ENCODE results near the gene ACIN1. TPM values are rescaled to one million over a fixed set of nuclear protein-coding genes. Genes with fewer than 3 reads are reported as not detected.

ACIN1 gene
- total and polyA plus RNA-seq, 2 of the 13 experiments (the other 11 are each of a cell fraction or from before 2014, with no cell fraction given), result 165 to 183 TPM

DNA sequence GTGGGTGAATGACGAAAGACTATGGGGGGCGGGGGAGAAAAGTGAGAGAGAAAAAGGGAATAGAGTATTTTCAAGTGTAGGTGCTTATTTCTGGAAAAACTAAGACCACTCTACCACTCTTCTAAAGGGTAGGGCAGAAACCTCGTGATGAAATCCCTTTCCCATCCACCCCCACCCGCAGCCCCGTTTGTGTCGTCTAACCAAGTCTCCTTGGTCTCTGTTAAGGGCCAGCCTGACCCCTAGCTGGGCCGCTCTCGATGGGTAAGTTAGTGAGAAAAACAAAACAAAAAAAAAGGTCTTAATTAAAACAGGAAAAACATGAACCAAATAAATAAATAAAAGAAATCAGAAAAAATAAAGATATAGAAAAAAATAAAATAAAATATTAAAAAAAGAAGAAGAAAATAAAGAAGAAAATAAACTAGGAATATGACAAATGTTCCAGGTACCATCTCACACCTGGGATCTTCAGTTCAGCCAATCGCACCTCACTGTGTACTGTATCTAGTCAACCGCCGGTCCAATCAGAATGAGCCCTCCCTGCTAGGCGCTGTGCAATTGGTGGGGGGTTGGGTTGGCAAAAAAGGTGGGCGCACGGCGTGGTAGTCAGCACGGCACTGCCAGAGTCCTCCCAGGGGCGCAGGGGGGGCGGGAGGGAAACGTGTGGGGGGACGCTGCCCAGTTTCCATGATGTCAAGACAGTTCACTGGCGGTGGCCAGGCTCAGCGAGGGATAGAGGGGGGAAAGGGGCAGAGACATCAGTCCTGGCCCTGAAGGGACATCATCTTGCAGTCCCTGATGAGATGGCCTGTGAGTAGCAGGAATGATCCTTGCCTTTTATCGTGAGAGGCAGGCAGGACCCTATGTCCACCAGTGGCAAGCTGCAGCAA lies 27.8 kb downstream of the ACIN1 start:
- no peak overlapping the region for H3K4me2 ChIP-seq (ENCODE audit: low read depth, low read length)
- ATAC-seq (no peak), FAIRE-seq (no peak), DNase-seq (ENCODE audit: low spot score) (no peak)
- no TSS peak for BruUV-seq (replicated peaks)
- POLR2A ChIA-PET, result interaction anchor here (1.9 to 2.0 kb wide), 2 partner anchors 60 to 72 kb away, joined by 10 to 39 read pairs; no protein-coding TSS in a partner anchor
- H3K27ac ChIP-seq (ENCODE audit: extremely low read length, insufficient read depth, low read length), result no peak overlapping the region
- H3K79me2 ChIP-seq (ENCODE audit: insufficient read depth, low read length), result peaks cover 45% of the 10 kb centered on the region
- CTCF ChIA-PET (ENCODE audit: low intra/inter-chr PET ratio, low total read pairs), result interaction anchor here (0.7 to 3.1 kb wide), 3 partner anchors 10 to 11 kb away, joined by 4 to 28 read pairs (median 20); partner anchors contain the start of gene CDH24
- no peaks in the 10 kb centered on the region for H3K9me3 ChIP-seq (ENCODE audit: low read length)
- in situ Hi-C loops (cut with HindIII; ENCODE audit: extremely low pct_ligation_motif_present, low pct_unique_long_range_greater_than_20kb) (loop anchor here (5.0 kb wide), 1 partner anchor 40 kb away; no protein-coding TSS in a partner anchor), intact Hi-C loops (cut with micrococcal nuclease; ENCODE audit: unreplicated experiment) (no loop called here)
- H4K20me1 ChIP-seq (ENCODE audit: insufficient read depth, low read length), result peaks cover 12% of the 10 kb centered on the region
- no peak overlapping the region for H3K4me3 ChIP-seq (replicated peaks in 1 of 3; ENCODE audit: insufficient read depth in 1 of 3, low read depth in 2 of 3, low read length in 3 of 3)
- H3K4me1 ChIP-seq (ENCODE audit: insufficient read depth, low read length), result peaks cover 43% of the 10 kb centered on the region
- H3K27me3 ChIP-seq (ENCODE audit: control insufficient read depth in 1 of 2, insufficient read depth in 2 of 2, low read length in 2 of 2), result no peaks in the 10 kb centered on the region; a peak in 1 of 5 replicates
- H3K36me3 ChIP-seq (replicated peaks in 1 of 2; ENCODE audit: control insufficient read depth in 1 of 2, insufficient read depth in 2 of 2, low read length in 2 of 2), result peaks cover 52 to 76% of the 10 kb centered on the region in 2 experiments
- no peak overlapping the region for H2AFZ ChIP-seq (ENCODE audit: low read length)
- WGBS (ENCODE audit: low lambda C conversion rate), result 97% methylated on average over 23 of the region's 23 CpGs
- H3K9ac ChIP-seq (ENCODE audit: insufficient read depth, low read depth, low read length), result no peak overlapping the region
- 0 out of 2 replicates have a peak, but pooled peaks have one; percentile 18 for TF ChIP-seq POLR2G (IDR thresholded peaks at IDR 0.05; ENCODE audit: low read depth, low read length)
- TF ChIP-seq ZNF562 (CRISPR knock-in tag; IDR thresholded peaks at IDR 0.05; ENCODE audit: borderline replicate concordance), result no peak
- TF ChIP-seq, protein P1, sequence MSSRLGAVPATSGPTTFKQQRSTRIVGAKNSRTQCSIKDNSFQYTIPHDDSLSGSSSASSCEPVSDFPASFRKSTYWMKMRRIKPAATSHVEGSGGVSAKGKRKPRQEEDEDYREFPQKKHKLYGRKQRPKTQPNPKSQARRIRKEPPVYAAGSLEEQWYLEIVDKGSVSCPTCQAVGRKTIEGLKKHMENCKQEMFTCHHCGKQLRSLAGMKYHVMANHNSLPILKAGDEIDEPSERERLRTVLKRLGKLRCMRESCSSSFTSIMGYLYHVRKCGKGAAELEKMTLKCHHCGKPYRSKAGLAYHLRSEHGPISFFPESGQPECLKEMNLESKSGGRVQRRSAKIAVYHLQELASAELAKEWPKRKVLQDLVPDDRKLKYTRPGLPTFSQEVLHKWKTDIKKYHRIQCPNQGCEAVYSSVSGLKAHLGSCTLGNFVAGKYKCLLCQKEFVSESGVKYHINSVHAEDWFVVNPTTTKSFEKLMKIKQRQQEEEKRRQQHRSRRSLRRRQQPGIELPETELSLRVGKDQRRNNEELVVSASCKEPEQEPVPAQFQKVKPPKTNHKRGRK (CRISPR knock-in tag; IDR thresholded peaks at IDR 0.05), result peak; percentile 44; the same call in 1 of the 2 replicates
- TF ChIP-seq, protein P2, sequence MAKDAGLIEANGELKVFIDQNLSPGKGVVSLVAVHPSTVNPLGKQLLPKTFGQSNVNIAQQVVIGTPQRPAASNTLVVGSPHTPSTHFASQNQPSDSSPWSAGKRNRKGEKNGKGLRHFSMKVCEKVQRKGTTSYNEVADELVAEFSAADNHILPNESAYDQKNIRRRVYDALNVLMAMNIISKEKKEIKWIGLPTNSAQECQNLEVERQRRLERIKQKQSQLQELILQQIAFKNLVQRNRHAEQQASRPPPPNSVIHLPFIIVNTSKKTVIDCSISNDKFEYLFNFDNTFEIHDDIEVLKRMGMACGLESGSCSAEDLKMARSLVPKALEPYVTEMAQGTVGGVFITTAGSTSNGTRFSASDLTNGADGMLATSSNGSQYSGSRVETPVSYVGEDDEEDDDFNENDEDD (CRISPR knock-in tag; IDR thresholded peaks at IDR 0.05; ENCODE audit: borderline replicate concordance), result 0 out of 2 replicates have a peak, but pooled peaks have one; percentile 19
- TF ChIP-seq KDM1A (CRISPR knock-in tag; IDR thresholded peaks at IDR 0.05), result no peak
- no peak for TF ChIP-seq CEBPG (CRISPR knock-in tag; IDR thresholded peaks at IDR 0.05)
- no peak for TF ChIP-seq ZFY (CRISPR knock-in tag; IDR thresholded peaks at IDR 0.05)
- 0 out of 2 replicates have a peak, but pooled peaks have one; percentile 31 for TF ChIP-seq ZNF83 (CRISPR knock-in tag; IDR thresholded peaks at IDR 0.05; ENCODE audit: borderline replicate concordance)
- 0 out of 2 replicates have a peak, but pooled peaks have one; percentile 23 for TF ChIP-seq TARDBP (CRISPR knock-in tag; IDR thresholded peaks at IDR 0.05)
- no peak for TF ChIP-seq SCMH1 (CRISPR knock-in tag; IDR thresholded peaks at IDR 0.05; ENCODE audit: borderline replicate concordance)
- no peak for TF ChIP-seq NR3C1 (CRISPR knock-in tag; IDR thresholded peaks at IDR 0.05)
- no peak for TF ChIP-seq ZKSCAN8 (CRISPR knock-in tag; IDR thresholded peaks at IDR 0.05; ENCODE audit: borderline replicate concordance)
- TF ChIP-seq PITX1 (CRISPR knock-in tag; IDR thresholded peaks at IDR 0.05), result no peak
- TF ChIP-seq ZNF788 (CRISPR knock-in tag; IDR thresholded peaks at IDR 0.05; ENCODE audit: borderline replicate concordance), result 0 out of 2 replicates have a peak, but pooled peaks have one; percentile 2
- TF ChIP-seq CEBPB (IDR thresholded peaks at IDR 0.05; ENCODE audit: borderline replicate concordance, low read depth, low read length), result no peak
- 0 out of 2 replicates have a peak, but pooled peaks have one; percentile 39 for TF ChIP-seq EEA1 (CRISPR knock-in tag; IDR thresholded peaks at IDR 0.05; ENCODE audit: borderline replicate concordance)
- TF ChIP-seq ZNF432 (CRISPR knock-in tag; IDR thresholded peaks at IDR 0.05; ENCODE audit: borderline replicate concordance), result 0 out of 2 replicates have a peak, but pooled peaks have one; percentile 16
- TF ChIP-seq SIN3A (IDR thresholded peaks at IDR 0.05; ENCODE audit: borderline replicate concordance, low read depth, low read length), result no peak
- TF ChIP-seq NFE2L1 (CRISPR knock-in tag; IDR thresholded peaks at IDR 0.05; ENCODE audit: borderline replicate concordance), result 0 out of 2 replicates have a peak, but pooled peaks have one; percentile 21
- no peak for TF ChIP-seq HMG20A (CRISPR knock-in tag; IDR thresholded peaks at IDR 0.05; ENCODE audit: borderline replicate concordance)
- TF ChIP-seq PRPF4 (IDR thresholded peaks at IDR 0.05; ENCODE audit: low read depth, low read length, poor library complexity, severe bottlenecking), result peak; percentile 19
- TF ChIP-seq RBM22 (optimal IDR thresholded peaks at IDR 0.05; ENCODE audit: low read length), result peak; percentile 19

All from HepG2 (cell line).